Astrocyte (in vitro differentiated cells and primary cell): ENCODE results near the gene ARSG. TPM values are rescaled to one million over a fixed set of nuclear protein-coding genes. Genes with fewer than 3 reads are reported as not detected.

Source experiments
- DNase-seq: peaks from one replicate; pipeline ENCODE4 v3.0.0-alpha.2; 2010; ENCODE audit warnings: low read depth
- FAIRE-seq: peaks from 2 replicates; lab custom pipeline; 2011; peaks lifted over from hg19 to GRCh38; lab: Jason Lieb, UNC
- H2AFZ ChIP-seq: 2 replicates; pipeline ENCODE4 v1.6.0; 2012; ENCODE audit warnings: low read depth, low read length, inconsistent platforms
- H3K27ac ChIP-seq: 2 replicates; pipeline ENCODE4 v1.5.1; 2011; ENCODE audit warnings: low read depth, low read length, inconsistent platforms
- H3K27me3 ChIP-seq: 2 replicates; pipeline ENCODE4 v1.6.0; 2011; ENCODE audit warnings: low read length, inconsistent platforms; ENCODE audit not compliant: insufficient read depth
- H3K36me3 ChIP-seq: 2 replicates; pipeline ENCODE4 v1.5.1; 2011; ENCODE audit warnings: low read length, inconsistent platforms; ENCODE audit not compliant: insufficient read depth
- H3K4me1 ChIP-seq: 2 replicates; pipeline ENCODE4 v1.5.1; 2011; ENCODE audit warnings: low read length, inconsistent platforms; ENCODE audit not compliant: insufficient read depth
- H3K4me2 ChIP-seq: 2 replicates; pipeline ENCODE4 v1.6.0; 2012; ENCODE audit warnings: low read length, inconsistent platforms
- H3K4me3 ChIP-seq: 2 replicates; pipeline ENCODE4 v1.5.1; 2011; ENCODE audit warnings: low read depth, mild to moderate bottlenecking, low read length, inconsistent platforms; ENCODE audit not compliant: insufficient read depth
- H3K79me2 ChIP-seq: 2 replicates; pipeline ENCODE4 v1.6.0; 2012; ENCODE audit warnings: mild to moderate bottlenecking, low read length, inconsistent platforms; ENCODE audit not compliant: insufficient read depth
- H3K9ac ChIP-seq: 2 replicates; pipeline ENCODE4 v1.6.0; 2012; ENCODE audit warnings: mild to moderate bottlenecking, low read length, inconsistent platforms
- H3K9me3 ChIP-seq: 2 replicates; pipeline ENCODE4 v1.5.1; 2012; ENCODE audit warnings: low read depth, mild to moderate bottlenecking, low read length, inconsistent platforms; ENCODE audit not compliant: insufficient read depth
- H4K20me1 ChIP-seq: 2 replicates; pipeline ENCODE4 v1.6.0; 2012; ENCODE audit warnings: low read length, inconsistent platforms; ENCODE audit not compliant: insufficient read depth
- H3K27ac Mint-ChIP-seq: one replicate; pipeline ENCODE4 v1.8.0; 2021; ENCODE audit warnings: mild to moderate bottlenecking, mixed read lengths; ENCODE audit not compliant: unreplicated experiment
- H3K27me3 Mint-ChIP-seq: one replicate; pipeline ENCODE4 v1.8.0; 2021; ENCODE audit warnings: low read depth, mixed read lengths; ENCODE audit not compliant: unreplicated experiment
- H3K36me3 Mint-ChIP-seq: one replicate; pipeline ENCODE4 v1.8.0; 2021; ENCODE audit warnings: low read depth, mixed read lengths; ENCODE audit not compliant: unreplicated experiment
- H3K4me1 Mint-ChIP-seq: one replicate; pipeline ENCODE4 v1.8.0; 2021; ENCODE audit warnings: low read depth, mixed read lengths; ENCODE audit not compliant: unreplicated experiment
- H3K4me3 Mint-ChIP-seq: one replicate; pipeline ENCODE4 v1.8.0; 2021; ENCODE audit warnings: mild to moderate bottlenecking, moderate library complexity, mixed read lengths; ENCODE audit not compliant: unreplicated experiment
- H3K9me3 Mint-ChIP-seq: one replicate; pipeline ENCODE4 v1.8.0; 2021; ENCODE audit warnings: mild to moderate bottlenecking, mixed read lengths; ENCODE audit not compliant: unreplicated experiment
- EZH2 ChIP-seq: IDR thresholded peaks from 2 replicates; pipeline ENCODE4 v1.6.1; 2012; ENCODE audit warnings: mild to moderate bottlenecking, low read length, inconsistent platforms; ENCODE audit not compliant: insufficient read depth
- total RNA-seq: library from RNA; stranded (reverse); gene quantifications from 2 replicates; pipeline ENCODE4 v1.2.1, GENCODE V29; 2021
- TF ChIP-seq, protein P1 (sequence below): IDR thresholded peaks from 2 replicates; pipeline ENCODE4 v1.5.1; 2011; ENCODE audit warnings: low read depth, mild to moderate bottlenecking, inconsistent platforms, low read length, moderate library complexity; ENCODE audit not compliant: insufficient read depth

ARSG gene
- total RNA-seq, 1 donor from 2014 or later = 2.6 TPM

DNA sequence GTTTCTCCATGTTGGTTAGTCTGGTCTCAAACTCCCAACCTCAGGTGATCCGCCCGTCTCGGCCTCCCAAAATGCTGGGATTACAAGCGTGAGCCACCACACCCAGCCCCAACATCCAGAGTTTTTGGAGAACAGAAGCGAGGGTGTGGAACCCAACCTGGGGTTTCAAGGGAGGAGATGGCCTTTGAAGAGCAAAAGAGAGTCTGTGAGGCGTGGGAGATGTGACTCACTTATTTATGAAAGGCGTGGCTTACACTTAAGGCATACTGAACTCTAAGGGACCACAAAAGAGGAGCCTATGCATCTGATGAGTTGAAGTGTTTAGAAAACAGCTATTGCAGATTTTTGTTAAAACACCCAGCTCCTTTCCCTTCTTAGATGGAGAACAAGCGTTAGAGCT lies 18.9 kb downstream of the ARSG start:
- Histone ChIP-seq H3K36me3 (no peaks in the 10 kb centered on the region), H3K4me1 (peaks cover 8% of the 10 kb centered on the region), H2AFZ (no peak overlapping the region), H3K9me3 (no peaks in the 10 kb centered on the region), H4K20me1 (no peaks in the 10 kb centered on the region), H3K27ac (no peak overlapping the region), H3K79me2 (no peaks in the 10 kb centered on the region), H3K9ac (no peak overlapping the region), H3K4me2 (no peak overlapping the region), H3K27me3 (no peaks in the 10 kb centered on the region), H3K4me3 (no peak overlapping the region)
- peaks cover 4% of the 10 kb centered on the region for H3K4me1 Mint-ChIP-seq
- DNase-seq = no peak
- no peak for FAIRE-seq
- H3K36me3 Mint-ChIP-seq = peaks cover 16% of the 10 kb centered on the region
- no peak overlapping the region for H3K27ac Mint-ChIP-seq
- no peak overlapping the region for H3K4me3 Mint-ChIP-seq
- TF ChIP-seq, protein P1, sequence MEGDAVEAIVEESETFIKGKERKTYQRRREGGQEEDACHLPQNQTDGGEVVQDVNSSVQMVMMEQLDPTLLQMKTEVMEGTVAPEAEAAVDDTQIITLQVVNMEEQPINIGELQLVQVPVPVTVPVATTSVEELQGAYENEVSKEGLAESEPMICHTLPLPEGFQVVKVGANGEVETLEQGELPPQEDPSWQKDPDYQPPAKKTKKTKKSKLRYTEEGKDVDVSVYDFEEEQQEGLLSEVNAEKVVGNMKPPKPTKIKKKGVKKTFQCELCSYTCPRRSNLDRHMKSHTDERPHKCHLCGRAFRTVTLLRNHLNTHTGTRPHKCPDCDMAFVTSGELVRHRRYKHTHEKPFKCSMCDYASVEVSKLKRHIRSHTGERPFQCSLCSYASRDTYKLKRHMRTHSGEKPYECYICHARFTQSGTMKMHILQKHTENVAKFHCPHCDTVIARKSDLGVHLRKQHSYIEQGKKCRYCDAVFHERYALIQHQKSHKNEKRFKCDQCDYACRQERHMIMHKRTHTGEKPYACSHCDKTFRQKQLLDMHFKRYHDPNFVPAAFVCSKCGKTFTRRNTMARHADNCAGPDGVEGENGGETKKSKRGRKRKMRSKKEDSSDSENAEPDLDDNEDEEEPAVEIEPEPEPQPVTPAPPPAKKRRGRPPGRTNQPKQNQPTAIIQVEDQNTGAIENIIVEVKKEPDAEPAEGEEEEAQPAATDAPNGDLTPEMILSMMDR = no peak
- no peak for TF ChIP-seq EZH2
- H3K9me3 Mint-ChIP-seq = peaks cover 8% of the 10 kb centered on the region
- no peaks in the 10 kb centered on the region for H3K27me3 Mint-ChIP-seq

DNA sequence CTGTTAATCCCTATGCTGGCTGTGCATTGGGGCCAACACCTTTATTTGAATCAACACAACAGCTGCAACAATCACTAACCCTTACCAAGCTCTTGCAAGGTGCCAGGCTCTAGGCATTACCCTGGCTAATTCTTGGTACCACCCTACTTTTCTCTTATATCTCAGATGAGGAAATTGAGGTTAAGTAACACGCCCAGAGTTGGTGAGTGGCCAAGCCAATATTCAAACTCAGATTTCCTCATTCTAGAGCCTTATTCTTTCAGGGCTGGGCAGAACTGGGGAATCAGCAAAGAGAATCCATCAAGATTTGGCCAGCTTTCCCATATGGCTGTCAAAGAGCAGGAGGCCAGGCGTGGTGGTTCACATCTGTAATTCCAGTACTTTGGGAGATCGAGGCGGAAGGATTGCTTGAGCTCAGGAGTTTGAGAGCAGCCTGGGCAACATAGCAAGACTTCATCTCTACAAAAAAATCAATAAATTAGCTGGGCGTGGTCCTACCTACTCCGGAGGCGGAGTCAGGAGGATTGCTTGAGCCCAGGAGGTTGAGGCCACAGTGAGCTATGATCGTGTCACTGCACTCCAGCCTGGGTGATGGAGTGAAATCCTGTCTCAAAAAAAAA lies 23.7 kb downstream of the ARSG start:
- no peak overlapping the region for H3K27ac Mint-ChIP-seq
- TF ChIP-seq, protein P1 = no peak
- no peak for TF ChIP-seq EZH2
- Histone ChIP-seq H3K36me3 (no peaks in the 10 kb centered on the region), H3K27me3 (no peaks in the 10 kb centered on the region), H3K27ac (no peak overlapping the region), H3K4me2 (no peak overlapping the region), H3K79me2 (no peaks in the 10 kb centered on the region), H3K4me1 (peaks cover 18% of the 10 kb centered on the region), H3K9ac (no peak overlapping the region), H4K20me1 (no peaks in the 10 kb centered on the region), H3K4me3 (no peak overlapping the region), H2AFZ (no peak overlapping the region), H3K9me3 (no peaks in the 10 kb centered on the region)
- FAIRE-seq (no peak), DNase-seq (no peak)
- H3K36me3 Mint-ChIP-seq = peaks cover 2% of the 10 kb centered on the region
- peaks cover 3% of the 10 kb centered on the region for H3K9me3 Mint-ChIP-seq
- H3K4me3 Mint-ChIP-seq = no peak overlapping the region
- H3K4me1 Mint-ChIP-seq = peaks cover 12% of the 10 kb centered on the region
- H3K27me3 Mint-ChIP-seq = peaks cover 3% of the 10 kb centered on the region

DNA sequence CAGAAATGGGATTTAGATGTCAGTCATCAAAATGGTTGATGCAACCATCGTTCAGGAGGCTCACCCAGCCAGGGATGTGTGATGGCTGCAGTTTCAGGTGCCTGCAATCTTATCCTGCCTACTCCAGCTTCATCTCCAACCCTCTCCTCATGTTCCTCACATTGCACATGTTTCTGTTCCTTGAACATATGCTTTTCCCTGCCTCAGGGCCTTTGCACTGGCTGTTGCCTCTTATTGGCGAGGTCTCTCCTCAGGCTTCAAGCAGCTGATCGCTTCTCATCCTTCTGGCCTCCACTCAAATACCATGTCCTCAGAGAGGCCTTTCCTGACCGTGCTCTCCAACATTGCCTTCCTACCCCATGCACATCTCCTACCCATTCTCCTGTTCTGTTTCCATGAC lies 24.6 kb downstream of the ARSG start:
- TF ChIP-seq, protein P1 = no peak
- no peak for TF ChIP-seq EZH2

More for the DNA sequence above, 24.6 kb downstream of the ARSG start:
- Mint-ChIP-seq H3K9me3 (peaks cover 3% of the 10 kb centered on the region), H3K27ac (no peak overlapping the region), H3K27me3 (peaks cover 3% of the 10 kb centered on the region), H3K4me1 (peaks cover 12% of the 10 kb centered on the region), H3K36me3 (peaks cover 2% of the 10 kb centered on the region), H3K4me3 (no peak overlapping the region)
- Histone ChIP-seq H2AFZ (no peak overlapping the region), H3K4me2 (no peak overlapping the region), H4K20me1 (no peaks in the 10 kb centered on the region), H3K79me2 (no peaks in the 10 kb centered on the region), H3K4me3 (no peak overlapping the region), H3K27me3 (no peaks in the 10 kb centered on the region), H3K36me3 (no peaks in the 10 kb centered on the region), H3K9me3 (no peaks in the 10 kb centered on the region), H3K4me1 (peaks cover 18% of the 10 kb centered on the region), H3K27ac (no peak overlapping the region), H3K9ac (no peak overlapping the region)
- FAIRE-seq (no peak), DNase-seq (no peak)
